GM23338 (cell line): ENCODE measurements around the gene AUH.

Experiments
- ETS1 ChIP-seq: IDR thresholded peaks from 2 replicates; pipeline ENCODE4 v1.6.1; 2016; ENCODE audit warnings: antibody characterized with exemption
- EZH2 ChIP-seq: fragments of 200-600 bp; sonication (generic); IDR thresholded peaks from one replicate; pipeline ENCODE4 v1.8.0; 2017; ENCODE audit warnings: antibody characterized with exemption, mild to moderate bottlenecking, low read depth; ENCODE audit not compliant: unreplicated experiment
- EZH2phosphoT487 ChIP-seq: fragments of 200-600 bp; sonication (generic); IDR thresholded peaks from one replicate; pipeline ENCODE4 v1.8.1; 2018; ENCODE audit warnings: antibody characterized with exemption; ENCODE audit not compliant: unreplicated experiment
- POLR2AphosphoS5 ChIP-seq: IDR thresholded peaks from 2 replicates; pipeline ENCODE4 v1.6.1; 2016; ENCODE audit warnings: antibody characterized with exemption, low read depth
- STAT1 ChIP-seq: IDR thresholded peaks from one replicate; pipeline ENCODE4 v1.6.1; 2016; ENCODE audit warnings: antibody characterized with exemption; ENCODE audit not compliant: unreplicated experiment
- TF ChIP-seq, protein P1 (sequence below): IDR thresholded peaks from one replicate; pipeline ENCODE4 v1.6.1; 2018; ENCODE audit warnings: antibody characterized with exemption; ENCODE audit not compliant: unreplicated experiment
- TF ChIP-seq, protein P2 (sequence below), 2 experiments: fragments of 200-600 bp in 1 of 2; sonication (generic) in 1 of 2; conservative IDR thresholded peaks; 2 replicates each; pipeline versions ENCODE4 v1.5.1 to v1.6.1; 2016 to 2017; ENCODE audit warnings: antibody characterized with exemption in 2 of 2, low read depth in 2 of 2, mild to moderate bottlenecking in 2 of 2, moderate library complexity in 1 of 2

- TF ChIP-seq, protein P1, sequence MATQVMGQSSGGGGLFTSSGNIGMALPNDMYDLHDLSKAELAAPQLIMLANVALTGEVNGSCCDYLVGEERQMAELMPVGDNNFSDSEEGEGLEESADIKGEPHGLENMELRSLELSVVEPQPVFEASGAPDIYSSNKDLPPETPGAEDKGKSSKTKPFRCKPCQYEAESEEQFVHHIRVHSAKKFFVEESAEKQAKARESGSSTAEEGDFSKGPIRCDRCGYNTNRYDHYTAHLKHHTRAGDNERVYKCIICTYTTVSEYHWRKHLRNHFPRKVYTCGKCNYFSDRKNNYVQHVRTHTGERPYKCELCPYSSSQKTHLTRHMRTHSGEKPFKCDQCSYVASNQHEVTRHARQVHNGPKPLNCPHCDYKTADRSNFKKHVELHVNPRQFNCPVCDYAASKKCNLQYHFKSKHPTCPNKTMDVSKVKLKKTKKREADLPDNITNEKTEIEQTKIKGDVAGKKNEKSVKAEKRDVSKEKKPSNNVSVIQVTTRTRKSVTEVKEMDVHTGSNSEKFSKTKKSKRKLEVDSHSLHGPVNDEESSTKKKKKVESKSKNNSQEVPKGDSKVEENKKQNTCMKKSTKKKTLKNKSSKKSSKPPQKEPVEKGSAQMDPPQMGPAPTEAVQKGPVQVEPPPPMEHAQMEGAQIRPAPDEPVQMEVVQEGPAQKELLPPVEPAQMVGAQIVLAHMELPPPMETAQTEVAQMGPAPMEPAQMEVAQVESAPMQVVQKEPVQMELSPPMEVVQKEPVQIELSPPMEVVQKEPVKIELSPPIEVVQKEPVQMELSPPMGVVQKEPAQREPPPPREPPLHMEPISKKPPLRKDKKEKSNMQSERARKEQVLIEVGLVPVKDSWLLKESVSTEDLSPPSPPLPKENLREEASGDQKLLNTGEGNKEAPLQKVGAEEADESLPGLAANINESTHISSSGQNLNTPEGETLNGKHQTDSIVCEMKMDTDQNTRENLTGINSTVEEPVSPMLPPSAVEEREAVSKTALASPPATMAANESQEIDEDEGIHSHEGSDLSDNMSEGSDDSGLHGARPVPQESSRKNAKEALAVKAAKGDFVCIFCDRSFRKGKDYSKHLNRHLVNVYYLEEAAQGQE, result no peak
- TF ChIP-seq, protein P2, sequence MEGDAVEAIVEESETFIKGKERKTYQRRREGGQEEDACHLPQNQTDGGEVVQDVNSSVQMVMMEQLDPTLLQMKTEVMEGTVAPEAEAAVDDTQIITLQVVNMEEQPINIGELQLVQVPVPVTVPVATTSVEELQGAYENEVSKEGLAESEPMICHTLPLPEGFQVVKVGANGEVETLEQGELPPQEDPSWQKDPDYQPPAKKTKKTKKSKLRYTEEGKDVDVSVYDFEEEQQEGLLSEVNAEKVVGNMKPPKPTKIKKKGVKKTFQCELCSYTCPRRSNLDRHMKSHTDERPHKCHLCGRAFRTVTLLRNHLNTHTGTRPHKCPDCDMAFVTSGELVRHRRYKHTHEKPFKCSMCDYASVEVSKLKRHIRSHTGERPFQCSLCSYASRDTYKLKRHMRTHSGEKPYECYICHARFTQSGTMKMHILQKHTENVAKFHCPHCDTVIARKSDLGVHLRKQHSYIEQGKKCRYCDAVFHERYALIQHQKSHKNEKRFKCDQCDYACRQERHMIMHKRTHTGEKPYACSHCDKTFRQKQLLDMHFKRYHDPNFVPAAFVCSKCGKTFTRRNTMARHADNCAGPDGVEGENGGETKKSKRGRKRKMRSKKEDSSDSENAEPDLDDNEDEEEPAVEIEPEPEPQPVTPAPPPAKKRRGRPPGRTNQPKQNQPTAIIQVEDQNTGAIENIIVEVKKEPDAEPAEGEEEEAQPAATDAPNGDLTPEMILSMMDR (conservative IDR thresholded peaks at IDR 0.05; ENCODE audit: low read depth in 2 of 2), result no peak
- TF ChIP-seq EZH2, result no peak
- no peak for TF ChIP-seq POLR2AphosphoS5
- TF ChIP-seq EZH2phosphoT487, result no peak
- TF ChIP-seq STAT1, result no peak
- no peak for TF ChIP-seq ETS1
Observed at GRCh38 chr9:91295357-91295756, 66.4 kb downstream of the AUH start.
